ENCODE data around the gene RP9. TPM values are rescaled to one million over a fixed set of nuclear protein-coding genes. Genes with fewer than 3 reads are reported as not detected.

RP9 gene
- total and polyA plus RNA-seq, 2 of the 13 experiments (the other 11 are each of a cell fraction or from before 2014, with no cell fraction given) = 14.2 to 18.6 TPM

DNA sequence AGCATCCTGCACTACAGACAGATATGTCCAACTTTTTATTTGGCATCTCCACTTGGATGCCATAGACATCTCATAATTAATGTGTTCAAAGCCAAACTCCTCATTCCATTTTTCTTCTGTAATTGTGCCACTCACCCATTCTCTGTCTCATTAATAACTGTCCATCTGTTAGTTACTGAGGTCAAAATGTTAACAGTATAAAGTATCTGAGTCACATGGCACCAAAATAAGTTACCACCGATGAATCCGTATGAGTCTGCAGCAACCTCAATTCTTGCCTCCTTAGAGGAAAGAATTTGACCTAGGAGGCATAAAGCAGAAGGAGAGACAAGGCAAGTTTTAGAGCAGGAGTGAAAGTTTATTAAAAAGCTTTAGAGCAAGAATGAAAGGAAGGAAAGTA, 30.1 kb downstream of the RP9 start:
- no peak overlapping the region for H3K9ac ChIP-seq (ENCODE audit: insufficient read depth, low read depth, low read length)
- no peak overlapping the region for H3K4me2 ChIP-seq (ENCODE audit: low read depth, low read length)
- no TSS peak for BruUV-seq (replicated peaks)
- FAIRE-seq = no peak
- H3K79me2 ChIP-seq (ENCODE audit: insufficient read depth, low read length) = no peaks in the 10 kb centered on the region
- ATAC-seq = no peak
- POLR2A ChIA-PET = no interaction called here
- CTCF ChIA-PET (ENCODE audit: low intra/inter-chr PET ratio, low total read pairs) = no interaction called here
- DNase-seq (ENCODE audit: low spot score) = no peak
- WGBS (ENCODE audit: low lambda C conversion rate) = 90% methylated on average over 2 of the region's 2 CpGs
- H3K36me3 ChIP-seq (replicated peaks in 1 of 2; ENCODE audit: control insufficient read depth in 1 of 2, insufficient read depth in 2 of 2, low read length in 2 of 2) = no peaks in the 10 kb centered on the region
- intact Hi-C loops (cut with micrococcal nuclease; ENCODE audit: unreplicated experiment) = no loop called here
- H3K4me3 ChIP-seq (replicated peaks in 1 of 3; ENCODE audit: insufficient read depth in 1 of 3, low read depth in 2 of 3, low read length in 3 of 3) = no peak overlapping the region
- no peaks in the 10 kb centered on the region for H3K9me3 ChIP-seq (ENCODE audit: low read length)
- H3K4me1 ChIP-seq (ENCODE audit: insufficient read depth, low read length) = no peaks in the 10 kb centered on the region; the same call in 1 of the 2 replicates
- no peak overlapping the region for H2AFZ ChIP-seq (ENCODE audit: low read length)
- no peak overlapping the region for H3K27ac ChIP-seq (ENCODE audit: extremely low read length, insufficient read depth, low read length)
- no peak for TF ChIP-seq HMG20A (CRISPR knock-in tag; IDR thresholded peaks at IDR 0.05; ENCODE audit: borderline replicate concordance)
- TF ChIP-seq, protein P1, sequence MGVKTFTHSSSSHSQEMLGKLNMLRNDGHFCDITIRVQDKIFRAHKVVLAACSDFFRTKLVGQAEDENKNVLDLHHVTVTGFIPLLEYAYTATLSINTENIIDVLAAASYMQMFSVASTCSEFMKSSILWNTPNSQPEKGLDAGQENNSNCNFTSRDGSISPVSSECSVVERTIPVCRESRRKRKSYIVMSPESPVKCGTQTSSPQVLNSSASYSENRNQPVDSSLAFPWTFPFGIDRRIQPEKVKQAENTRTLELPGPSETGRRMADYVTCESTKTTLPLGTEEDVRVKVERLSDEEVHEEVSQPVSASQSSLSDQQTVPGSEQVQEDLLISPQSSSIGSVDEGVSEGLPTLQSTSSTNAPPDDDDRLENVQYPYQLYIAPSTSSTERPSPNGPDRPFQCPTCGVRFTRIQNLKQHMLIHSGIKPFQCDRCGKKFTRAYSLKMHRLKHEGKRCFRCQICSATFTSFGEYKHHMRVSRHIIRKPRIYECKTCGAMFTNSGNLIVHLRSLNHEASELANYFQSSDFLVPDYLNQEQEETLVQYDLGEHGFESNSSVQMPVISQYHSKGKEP (CRISPR knock-in tag; IDR thresholded peaks at IDR 0.05) = no peak
- TF ChIP-seq ZKSCAN5 (CRISPR knock-in tag; IDR thresholded peaks at IDR 0.05) = no peak
- TF ChIP-seq FOXA3 (CRISPR knock-in tag; IDR thresholded peaks at IDR 0.05) = no peak
- H3K27me3 ChIP-seq (ENCODE audit: control insufficient read depth in 1 of 2, insufficient read depth in 2 of 2, low read length in 2 of 2) = peaks cover 0 to 9% of the 10 kb centered on the region in 2 experiments; a peak in 2 of 5 replicates
- in situ Hi-C loops (cut with HindIII; ENCODE audit: extremely low pct_ligation_motif_present, low pct_unique_long_range_greater_than_20kb) = no loop called here
- H4K20me1 ChIP-seq (ENCODE audit: insufficient read depth, low read length) = no peaks in the 10 kb centered on the region

DNA sequence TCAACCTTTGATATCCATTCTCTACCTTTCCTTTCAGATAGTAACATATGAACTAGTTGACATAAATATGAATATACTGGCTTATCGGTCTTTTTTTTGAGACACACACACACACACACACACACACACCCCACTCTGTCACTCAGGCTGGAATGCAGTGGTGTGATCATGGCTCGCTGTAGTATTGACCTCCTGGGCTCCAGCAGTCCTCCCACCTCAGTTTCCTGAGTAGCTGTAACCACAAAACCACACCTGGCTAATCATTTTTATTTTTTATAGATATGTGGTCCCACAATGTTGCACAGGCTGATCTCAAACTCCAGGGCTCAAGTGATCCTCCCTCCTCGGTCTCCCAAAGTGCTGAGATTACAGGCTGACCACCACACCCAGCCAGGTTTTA, 32.5 kb downstream of the RP9 start:
- no TSS peak for BruUV-seq (replicated peaks)
- TF ChIP-seq CEBPB (IDR thresholded peaks at IDR 0.05; ENCODE audit: borderline replicate concordance, low read depth, low read length) (no peak), CBX5 (CRISPR knock-in tag; IDR thresholded peaks at IDR 0.05; ENCODE audit: borderline replicate concordance) (no peak), FOXJ3 (CRISPR knock-in tag; IDR thresholded peaks at IDR 0.05; ENCODE audit: borderline replicate concordance) (no peak), SOX6 (IDR thresholded peaks at IDR 0.05) (no peak), SOX6 (CRISPR knock-in tag; IDR thresholded peaks at IDR 0.05) (no peak), ZNF205 (CRISPR knock-in tag; IDR thresholded peaks at IDR 0.05) (no peak), ZEB1 (IDR thresholded peaks at IDR 0.05; ENCODE audit: insufficient replicate concordance, low read depth) (no peak), ZNF225 (CRISPR knock-in tag; IDR thresholded peaks at IDR 0.05) (no peak), BCL6 (CRISPR knock-in tag; IDR thresholded peaks at IDR 0.05) (no peak)
- TF ChIP-seq, protein P2, sequence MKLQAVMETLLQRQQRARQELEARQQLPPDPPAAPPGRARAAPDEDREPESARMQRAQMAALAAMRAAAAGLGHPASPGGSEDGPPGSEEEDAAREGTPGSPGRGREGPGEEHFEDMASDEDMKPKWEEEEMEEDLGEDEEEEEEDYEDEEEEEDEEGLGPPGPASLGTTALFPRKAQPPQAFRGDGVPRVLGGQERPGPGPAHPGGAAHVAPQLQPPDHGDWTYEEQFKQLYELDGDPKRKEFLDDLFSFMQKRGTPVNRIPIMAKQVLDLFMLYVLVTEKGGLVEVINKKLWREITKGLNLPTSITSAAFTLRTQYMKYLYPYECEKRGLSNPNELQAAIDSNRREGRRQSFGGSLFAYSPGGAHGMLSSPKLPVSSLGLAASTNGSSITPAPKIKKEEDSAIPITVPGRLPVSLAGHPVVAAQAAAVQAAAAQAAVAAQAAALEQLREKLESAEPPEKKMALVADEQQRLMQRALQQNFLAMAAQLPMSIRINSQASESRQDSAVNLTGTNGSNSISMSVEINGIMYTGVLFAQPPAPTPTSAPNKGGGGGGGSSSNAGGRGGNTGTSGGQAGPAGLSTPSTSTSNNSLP (IDR thresholded peaks at IDR 0.05; ENCODE audit: low read depth, low read length) = no peak
- TF ChIP-seq, protein P3, sequence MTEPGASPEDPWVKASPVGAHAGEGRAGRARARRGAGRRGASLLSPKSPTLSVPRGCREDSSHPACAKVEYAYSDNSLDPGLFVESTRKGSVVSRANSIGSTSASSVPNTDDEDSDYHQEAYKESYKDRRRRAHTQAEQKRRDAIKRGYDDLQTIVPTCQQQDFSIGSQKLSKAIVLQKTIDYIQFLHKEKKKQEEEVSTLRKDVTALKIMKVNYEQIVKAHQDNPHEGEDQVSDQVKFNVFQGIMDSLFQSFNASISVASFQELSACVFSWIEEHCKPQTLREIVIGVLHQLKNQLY (CRISPR knock-in tag; IDR thresholded peaks at IDR 0.05) = no peak
- TF ChIP-seq, protein P4, sequence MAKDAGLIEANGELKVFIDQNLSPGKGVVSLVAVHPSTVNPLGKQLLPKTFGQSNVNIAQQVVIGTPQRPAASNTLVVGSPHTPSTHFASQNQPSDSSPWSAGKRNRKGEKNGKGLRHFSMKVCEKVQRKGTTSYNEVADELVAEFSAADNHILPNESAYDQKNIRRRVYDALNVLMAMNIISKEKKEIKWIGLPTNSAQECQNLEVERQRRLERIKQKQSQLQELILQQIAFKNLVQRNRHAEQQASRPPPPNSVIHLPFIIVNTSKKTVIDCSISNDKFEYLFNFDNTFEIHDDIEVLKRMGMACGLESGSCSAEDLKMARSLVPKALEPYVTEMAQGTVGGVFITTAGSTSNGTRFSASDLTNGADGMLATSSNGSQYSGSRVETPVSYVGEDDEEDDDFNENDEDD (CRISPR knock-in tag; IDR thresholded peaks at IDR 0.05; ENCODE audit: borderline replicate concordance) = no peak

More for the DNA sequence above, 32.5 kb downstream of the RP9 start:
- no peaks in the 10 kb centered on the region for H3K36me3 ChIP-seq (replicated peaks in 1 of 2; ENCODE audit: control insufficient read depth in 1 of 2, insufficient read depth in 2 of 2, low read length in 2 of 2)
- in situ Hi-C loops (cut with HindIII; ENCODE audit: extremely low pct_ligation_motif_present, low pct_unique_long_range_greater_than_20kb) = no loop called here
- DNase-seq (ENCODE audit: low spot score) (no peak), ATAC-seq (no peak), FAIRE-seq (no peak)
- CTCF ChIA-PET (ENCODE audit: low intra/inter-chr PET ratio, low total read pairs) = no interaction called here
- no peaks in the 10 kb centered on the region for H4K20me1 ChIP-seq (ENCODE audit: insufficient read depth, low read length)
- H3K79me2 ChIP-seq (ENCODE audit: insufficient read depth, low read length) = no peaks in the 10 kb centered on the region
- H3K9ac ChIP-seq (ENCODE audit: insufficient read depth, low read depth, low read length) = no peak overlapping the region
- POLR2A ChIA-PET = interaction anchor here (1.2 kb wide), 1 partner anchor 14 kb away, joined by 3 read pairs; no protein-coding TSS in a partner anchor
- intact Hi-C loops (cut with micrococcal nuclease; ENCODE audit: unreplicated experiment) = no loop called here
- H3K4me1 ChIP-seq (ENCODE audit: insufficient read depth, low read length) = peaks cover 13% of the 10 kb centered on the region; the same call in 1 of the 2 replicates
- H2AFZ ChIP-seq (ENCODE audit: low read length) = no peak overlapping the region
- no peak overlapping the region for H3K4me2 ChIP-seq (ENCODE audit: low read depth, low read length)
- WGBS (ENCODE audit: low lambda C conversion rate) = 11% methylated on average over 3 of the region's 3 CpGs
- no peaks in the 10 kb centered on the region for H3K9me3 ChIP-seq (ENCODE audit: low read length)
- no peak overlapping the region for H3K4me3 ChIP-seq (replicated peaks in 1 of 3; ENCODE audit: insufficient read depth in 1 of 3, low read depth in 2 of 3, low read length in 3 of 3)
- H3K27ac ChIP-seq (ENCODE audit: extremely low read length, insufficient read depth, low read length) = no peak overlapping the region
- H3K27me3 ChIP-seq (ENCODE audit: control insufficient read depth in 1 of 2, insufficient read depth in 2 of 2, low read length in 2 of 2) = peaks cover 0 to 13% of the 10 kb centered on the region in 2 experiments; a peak in 2 of 5 replicates
